GM12873 (cell line): Measurements from ENCODE around the gene CAB39L.

Source experiments
- CTCF ChIP-seq: IDR thresholded peaks from 2 replicates; pipeline ENCODE4 v1.5.1; 2012; ENCODE audit warnings: low read depth, mild to moderate bottlenecking, moderate library complexity, low read length, control low read depth; ENCODE audit not compliant: insufficient read depth; ENCODE audit errors: missing control alignments

CAB39L gene

GRCh38 chr13:49443704-49444523, at the start of gene CAB39L, which contains the start of gene SETDB2:
Gene CAB39L, minus strand, starts transcription at chr13:49444064. Its CDS starts 61,154 bp downstream, at chr13:49382910.
Gene SETDB2, plus strand, starts transcription at chr13:49444274. Its CDS starts 7,620 bp downstream, at chr13:49451894.
- TF ChIP-seq CTCF: peak; percentile 43

GRCh38 chr13:49488563-49488962, 44.7 kb upstream of the CAB39L start:
- TF ChIP-seq CTCF: no peak

GRCh38 chr13:49481788-49482187, 37.9 kb upstream of the CAB39L start:
- TF ChIP-seq CTCF: no peak

GRCh38 chr13:49476529-49476928, 32.7 kb upstream of the CAB39L start:
- no peak for TF ChIP-seq CTCF

- TF ChIP-seq CTCF: no peak
These were observed 28.3 kb upstream of the CAB39L start for GRCh38 chr13:49472186-49472585.

- no peak for TF ChIP-seq CTCF
These were observed 22.5 kb upstream of the CAB39L start for GRCh38 chr13:49466292-49466838.

- TF ChIP-seq CTCF: no peak
These were observed 20.9 kb upstream of the CAB39L start for GRCh38 chr13:49464621-49465325.
